Activated gamma-delta T cell treated with anti-CD3 and anti-CD28 coated beads, Interleukin-2, amount 50 U/mL, for 16 hours (primary cell): ENCODE results near the gene RASA3.
"Not testable (repeated sequence)": the region's sequence is repeated elsewhere in the genome, so short reads cannot be mapped to it uniquely, and the experiment has no call there.

ENCODE experiments used
- DNase-seq: peaks from one replicate; pipeline ENCODE4 v3.0.0-alpha.2; 2020; ENCODE audit warnings: low read depth

The RASA3 gene

DNA sequence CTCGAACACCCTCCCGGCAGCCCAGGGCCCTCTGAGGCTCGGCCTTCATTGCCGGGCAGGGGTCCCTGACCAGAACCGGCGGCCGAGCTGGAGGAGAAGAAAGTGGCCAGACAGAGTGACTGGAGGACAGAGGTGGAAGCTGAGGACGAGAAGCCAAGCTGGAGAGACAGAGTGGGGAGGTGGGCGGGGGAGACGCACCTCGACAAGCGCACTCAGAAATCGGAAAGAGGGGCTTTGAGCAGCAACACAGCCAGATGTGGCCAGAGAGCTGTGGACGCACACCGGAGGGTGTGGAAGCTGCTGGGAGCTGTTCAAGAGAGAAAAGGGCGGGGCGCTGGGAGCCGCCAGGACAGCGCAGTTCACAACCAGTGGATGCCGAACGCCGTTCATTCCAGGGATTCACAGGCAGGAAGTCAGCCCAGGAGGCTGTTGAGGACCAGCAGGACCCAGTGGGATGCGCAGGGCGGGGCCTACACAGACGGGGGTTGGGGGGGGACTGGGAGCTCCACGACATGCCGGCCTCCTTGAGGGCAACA lies 130.3 kb downstream of the RASA3 start:
- DNase-seq, result no peak

DNA sequence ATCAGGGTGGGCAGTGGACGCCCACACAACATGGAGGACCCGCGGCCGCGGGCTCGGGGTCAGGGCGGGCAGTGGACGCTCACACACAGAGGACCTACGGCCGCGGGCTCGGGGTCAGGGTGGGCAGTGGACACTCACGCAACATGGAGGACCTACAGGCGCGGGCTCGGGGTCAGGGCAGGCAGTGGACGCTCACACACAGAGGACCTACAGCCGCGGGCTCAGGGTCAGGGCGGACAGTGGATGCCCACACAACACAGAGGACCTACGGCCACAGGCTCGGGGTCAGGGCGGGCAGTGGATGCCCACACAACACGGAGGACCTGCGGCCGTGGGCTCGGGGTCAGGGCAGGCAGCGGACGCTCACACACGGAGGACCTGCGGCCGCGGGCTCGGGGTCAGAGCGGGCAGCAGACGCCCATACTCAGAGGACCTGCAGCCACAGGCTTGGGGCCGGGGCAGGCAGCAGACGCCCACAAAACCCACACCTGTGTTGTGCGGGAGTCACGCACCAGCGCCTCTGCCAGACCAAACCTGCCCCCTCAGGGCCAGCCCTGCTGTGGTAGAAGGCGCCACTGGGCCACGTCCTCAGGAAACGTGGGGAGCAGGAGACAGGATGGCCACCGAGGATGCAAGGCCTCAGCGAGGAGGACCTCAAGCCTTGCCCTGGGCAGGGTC lies 131.0 kb downstream of the RASA3 start:
- no peak for DNase-seq

DNA sequence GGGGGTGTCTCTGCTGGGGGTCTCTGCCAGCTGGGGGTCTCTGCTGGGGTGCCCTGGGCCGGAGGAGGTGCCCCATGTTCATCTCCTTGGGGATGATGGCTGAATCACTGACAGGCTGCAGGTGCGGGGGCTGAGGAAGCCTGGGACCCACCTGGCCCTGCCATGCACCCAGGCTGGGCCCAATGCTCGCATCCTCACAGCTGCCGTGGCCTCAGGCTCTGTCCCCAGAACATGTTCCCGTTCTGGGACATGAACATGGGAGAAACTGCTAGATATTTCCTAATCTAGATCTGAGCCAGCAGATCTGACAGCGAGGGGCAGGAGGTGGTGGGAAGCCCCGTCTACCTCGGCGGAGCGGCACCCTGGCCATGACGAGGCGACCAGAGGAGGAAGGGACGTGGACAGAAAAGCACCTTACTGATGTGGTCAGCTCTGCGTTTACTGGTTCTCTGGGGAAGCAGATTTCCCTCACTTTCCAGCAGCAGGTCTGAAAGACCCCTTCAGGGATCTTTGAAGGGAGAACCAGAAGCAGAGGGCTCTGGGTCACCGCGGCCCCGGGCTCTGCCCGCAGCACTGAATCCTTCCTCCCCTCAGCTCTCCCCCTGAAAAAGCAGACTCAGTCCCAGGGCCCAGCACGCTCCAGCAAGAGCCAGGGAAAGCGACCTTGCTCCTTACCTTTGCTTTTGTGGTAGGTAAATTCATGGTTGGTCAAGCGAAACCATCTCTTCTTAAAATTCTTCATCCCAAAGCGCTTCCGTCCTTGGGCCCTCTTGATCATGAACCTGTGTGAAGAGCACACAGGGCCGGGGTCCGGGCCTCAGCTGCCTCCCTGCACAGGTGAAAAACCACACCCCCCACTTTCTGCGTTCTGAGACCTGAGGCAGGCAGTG lies 132.0 kb downstream of the RASA3 start:
- DNase-seq, result no peak

GRCh38 chr13:113999618-113999910 lies 132.9 kb downstream of the RASA3 start:
- no peak for DNase-seq

DNA sequence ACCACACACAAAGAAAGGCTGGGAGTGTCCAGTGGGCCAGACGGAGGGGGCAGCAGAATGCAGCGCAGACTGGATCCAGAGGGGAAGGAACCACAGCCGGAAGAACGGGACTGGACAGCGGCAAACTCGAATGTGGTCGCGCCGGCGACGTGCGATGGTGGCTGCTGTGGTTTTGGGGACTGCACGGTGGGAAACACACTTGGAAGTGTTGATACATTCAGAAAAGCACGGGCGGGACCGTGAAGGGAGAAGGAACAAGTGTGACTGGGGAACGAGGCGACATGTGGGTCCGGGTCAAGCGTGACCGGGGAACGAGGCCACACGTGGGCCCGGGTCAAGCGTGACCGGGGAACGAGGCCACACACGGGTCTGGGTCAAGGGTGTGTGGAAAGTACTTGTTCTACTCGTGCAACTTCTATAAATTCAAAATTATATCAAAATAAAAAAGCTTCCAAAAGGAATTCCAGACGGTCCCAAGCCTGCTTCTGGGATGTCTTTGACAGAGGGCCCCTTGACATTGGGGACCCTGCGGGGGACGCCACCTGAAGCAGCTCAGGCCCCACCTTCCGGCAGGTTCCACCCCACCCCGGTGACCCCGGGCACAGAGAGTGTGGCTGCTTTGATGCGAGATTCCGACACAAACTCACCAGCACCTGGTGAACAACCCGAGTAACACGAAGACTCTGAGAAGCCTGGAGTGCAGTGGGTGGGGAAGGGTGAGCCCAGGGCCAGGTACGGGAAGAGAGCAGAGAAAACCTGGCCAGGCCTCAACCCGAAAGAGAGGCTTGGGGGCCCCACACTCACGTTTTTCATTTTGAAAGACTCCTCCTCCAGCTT lies 133.4 kb downstream of the RASA3 start:
- DNase-seq, result no peak

GRCh38 chr13:113997845-113998751 lies 134.3 kb downstream of the RASA3 start:
- no peak for DNase-seq

DNA sequence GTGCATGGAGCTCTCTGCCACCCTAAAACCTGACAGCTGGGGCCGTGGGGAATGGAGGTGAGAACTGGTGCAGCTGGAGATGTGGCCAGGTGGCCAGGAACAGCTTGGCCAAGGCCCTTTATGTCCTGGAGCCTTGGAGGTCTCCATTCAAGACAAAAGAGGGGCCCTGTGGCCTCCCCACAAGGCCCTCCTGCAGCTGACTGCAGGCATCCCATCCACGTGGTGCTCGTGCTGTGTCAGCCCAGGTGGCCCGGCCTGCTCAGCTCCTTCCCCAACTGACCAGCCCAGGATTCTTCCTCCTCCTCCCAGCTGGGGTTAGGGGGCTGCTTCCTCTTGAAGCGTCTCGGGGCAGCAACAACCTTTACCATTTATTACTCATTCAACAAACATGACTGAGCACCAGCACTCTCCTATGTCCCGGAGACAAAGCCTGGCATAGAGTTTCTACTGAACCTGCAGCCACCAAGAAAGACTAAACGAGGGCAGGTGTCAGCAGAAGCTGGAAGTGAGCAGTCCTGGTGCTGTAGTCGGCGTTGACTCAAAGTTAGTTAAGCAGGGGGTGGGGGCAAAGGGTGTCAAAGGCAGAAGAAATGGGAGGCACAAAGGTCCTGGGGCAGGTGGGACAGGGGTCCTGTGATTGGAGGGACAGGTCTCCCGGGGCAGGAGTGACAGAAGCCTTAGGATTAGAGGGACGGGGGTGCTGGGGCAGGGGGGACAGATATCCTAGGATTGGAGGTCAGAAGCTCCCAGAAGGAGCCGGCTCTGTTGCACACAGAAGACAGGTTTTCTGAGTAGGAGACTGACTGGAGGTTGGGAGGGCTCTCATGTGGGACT lies 135.3 kb downstream of the RASA3 start:
- no peak for DNase-seq

DNA sequence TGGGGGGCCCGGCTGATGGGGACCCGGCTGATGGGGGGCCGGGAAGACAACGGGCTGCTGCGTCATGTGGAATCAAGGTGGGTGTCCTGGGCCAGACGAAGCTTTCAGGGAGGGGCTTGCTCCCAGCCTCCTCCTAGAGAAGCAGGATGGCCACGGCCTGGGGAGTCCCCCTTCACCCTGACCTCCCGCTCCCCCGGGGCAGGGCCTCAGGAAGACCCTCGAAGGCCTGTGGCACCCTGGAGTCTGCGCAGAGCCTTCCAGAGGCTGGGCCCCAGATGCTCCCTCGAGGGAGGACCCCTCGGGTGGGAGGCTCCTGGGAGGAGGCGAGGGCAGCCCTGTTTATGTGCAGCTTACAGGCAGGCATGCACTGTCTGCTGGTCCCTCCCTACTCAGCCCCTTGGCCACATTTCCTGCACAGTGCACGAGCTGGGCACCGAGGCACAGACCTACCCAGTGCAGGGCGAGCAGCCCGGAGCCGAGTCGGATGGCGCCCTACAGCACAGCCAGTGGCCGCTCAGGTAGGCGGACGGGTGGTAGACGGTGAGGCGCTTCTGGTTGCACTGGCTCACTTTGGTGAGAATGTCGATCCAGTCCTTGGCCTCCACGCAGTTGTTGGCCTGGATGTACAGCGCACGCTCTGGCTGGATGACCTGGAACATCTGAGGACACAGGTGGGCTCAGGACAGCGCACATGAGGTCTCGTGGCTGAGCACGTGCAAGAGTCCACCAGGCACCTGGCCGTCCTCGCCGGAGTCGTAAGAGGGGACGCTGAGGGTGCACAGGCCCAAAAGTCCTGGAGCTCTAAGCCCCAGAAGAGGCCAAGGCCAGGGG lies 136.1 kb downstream of the RASA3 start:
- DNase-seq, result no peak

GRCh38 chr13:113995051-113995601 lies 137.3 kb downstream of the RASA3 start:
- DNase-seq, result no peak

GRCh38 chr13:113992276-113993005 lies 140.0 kb downstream of the RASA3 start:
- no peak for DNase-seq

DNA sequence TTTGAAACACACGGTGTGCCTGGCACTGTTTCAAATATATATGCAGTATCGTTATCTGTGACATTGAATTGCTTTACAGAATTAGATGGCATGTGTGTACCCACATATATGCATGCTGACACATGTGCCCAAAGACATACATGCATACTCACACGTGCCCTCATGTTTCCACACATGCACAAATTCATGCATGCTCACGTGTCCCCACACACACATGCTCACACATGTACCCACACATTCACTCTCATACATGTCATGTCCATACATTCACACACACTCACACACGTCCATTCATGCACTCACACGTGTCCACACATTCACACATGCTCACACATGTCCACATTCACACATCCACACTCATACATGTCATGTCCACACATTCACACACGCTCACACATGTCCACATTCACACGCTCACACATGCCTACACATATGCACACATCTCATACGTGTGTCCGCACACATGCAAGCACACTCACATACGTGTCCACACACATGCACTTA lies 140.7 kb downstream of the RASA3 start:
- DNase-seq, result no peak

DNA sequence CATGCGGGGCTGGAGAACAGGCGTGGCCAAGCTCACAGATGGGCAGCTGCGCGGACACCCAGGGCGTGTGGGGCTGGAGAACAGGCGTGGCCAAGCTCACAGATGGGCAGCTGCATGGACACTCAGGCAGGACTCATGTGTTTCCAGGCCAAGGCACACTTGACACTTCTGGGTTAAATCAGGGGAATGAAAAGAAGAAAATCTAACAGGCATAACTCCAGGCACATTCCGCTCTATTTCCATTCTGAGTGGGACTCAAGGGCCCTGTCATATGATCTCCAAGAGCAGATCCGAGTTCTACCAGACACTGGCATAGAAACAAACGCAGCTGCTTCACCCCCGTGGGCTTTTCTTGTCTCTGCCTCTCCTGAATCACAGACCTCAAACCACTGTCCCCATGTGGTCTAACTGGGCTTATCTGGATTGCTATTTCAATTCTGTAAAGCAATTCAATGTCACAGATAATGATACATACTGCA lies 141.2 kb downstream of the RASA3 start:
- DNase-seq, result no peak

DNA sequence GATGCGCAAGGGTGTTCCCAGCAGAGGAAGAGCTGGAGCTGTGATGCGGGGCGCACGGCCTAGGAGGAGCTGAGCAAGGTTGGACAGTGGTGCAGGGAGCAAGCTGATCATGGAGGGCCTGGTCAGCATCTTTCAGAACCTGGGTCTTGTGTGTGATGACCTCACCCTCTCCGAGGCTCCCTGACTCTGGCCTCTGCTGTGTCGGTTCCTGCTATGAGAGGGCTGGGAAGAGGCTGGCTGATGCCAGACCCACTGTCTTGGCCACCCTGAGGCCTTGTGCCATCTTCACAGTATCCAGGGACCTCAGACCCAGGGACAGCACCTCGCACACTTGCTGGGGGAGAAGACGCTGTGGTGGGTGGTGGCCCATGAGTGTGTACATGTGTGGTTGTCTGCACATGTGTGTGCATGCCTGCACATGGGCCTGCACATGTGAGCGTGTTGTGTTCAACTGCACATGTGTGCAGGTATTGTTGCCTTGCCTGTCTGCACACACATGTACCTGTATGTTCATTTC lies 142.0 kb downstream of the RASA3 start:
- no peak for DNase-seq

DNA sequence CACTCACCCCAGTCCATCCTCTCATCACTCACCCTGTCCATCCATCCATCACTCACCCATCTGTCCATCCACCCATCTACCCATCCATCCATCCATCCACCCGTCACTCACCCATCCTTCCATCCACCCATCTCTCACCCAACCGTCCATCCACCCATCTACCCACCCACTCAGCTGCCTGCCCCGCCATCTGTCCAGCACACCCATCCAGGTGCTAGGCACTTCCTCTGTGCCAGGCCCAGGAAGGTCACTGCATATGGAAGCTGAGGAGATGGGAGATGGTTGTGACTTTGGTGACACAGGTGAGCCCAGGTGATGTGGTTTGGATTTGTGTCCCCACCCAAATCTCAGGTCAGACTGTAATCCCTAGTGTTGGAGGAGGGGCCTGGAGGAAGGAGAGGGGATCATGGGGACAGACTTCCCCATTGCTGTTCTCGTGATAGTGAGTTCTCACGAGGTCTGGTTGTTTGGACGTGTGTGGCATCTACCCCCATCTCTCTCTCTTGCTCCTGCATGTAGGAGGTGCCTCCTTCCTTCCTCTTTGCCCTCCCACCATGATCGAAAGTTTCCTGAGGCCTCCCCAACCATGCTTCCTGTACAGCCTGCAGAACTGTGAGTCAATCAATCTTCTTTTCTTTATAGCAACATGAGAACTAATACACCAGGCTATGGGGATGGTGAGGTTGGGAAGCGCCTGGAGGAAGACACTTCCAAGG lies 142.7 kb downstream of the RASA3 start:
- DNase-seq, result no peak

DNA sequence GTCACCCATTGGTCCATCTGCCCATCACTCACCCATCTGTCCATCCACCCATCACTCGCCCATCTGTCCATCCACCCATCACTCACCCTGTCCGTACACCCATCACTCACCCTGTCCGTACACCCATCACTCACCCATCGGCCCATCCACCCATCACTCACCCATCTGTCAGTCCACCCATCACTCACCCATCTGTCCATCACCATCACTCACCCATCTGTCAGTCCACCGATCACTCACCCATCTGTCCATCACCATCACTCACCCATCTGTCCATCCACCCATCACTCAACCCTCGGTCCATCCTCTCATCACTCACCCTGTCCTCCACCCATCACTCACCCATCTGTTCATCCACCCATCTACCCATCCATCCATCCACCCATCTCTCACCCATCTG lies 143.6 kb downstream of the RASA3 start:
- not testable (repeated sequence) for DNase-seq

DNA sequence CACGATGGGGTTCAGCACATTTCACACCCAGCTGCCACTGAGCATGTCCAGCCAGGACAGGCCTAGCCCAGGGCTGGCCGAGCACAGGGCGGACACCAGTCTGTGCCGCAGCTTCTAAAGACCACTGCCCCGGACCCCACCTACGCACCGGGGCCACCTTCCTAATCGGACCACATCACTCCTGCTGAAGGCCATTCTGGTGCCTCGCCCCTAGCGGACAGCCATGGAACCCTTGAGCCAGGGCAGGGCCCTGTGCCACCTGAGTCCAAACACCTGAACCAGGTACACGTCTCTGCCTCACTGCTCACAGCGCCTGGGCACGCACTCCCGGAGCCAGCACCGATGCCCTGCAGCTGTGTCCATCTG lies 150.1 kb downstream of the RASA3 start:
- no peak for DNase-seq

- DNase-seq, result no peak
These were observed 150.7 kb downstream of the RASA3 start for GRCh38 chr13:113981611-113982295.
